Ovary (tissue), 9 donors: Measurements from ENCODE around the gene TM4SF1. TPM values are rescaled to one million over a fixed set of nuclear protein-coding genes. Genes with fewer than 3 reads are reported as not detected.

Source experiments
- DNase-seq, 5 donors: peaks; one replicate each; pipeline ENCODE4 v3.0.0-alpha.2; 2019 to 2020
- H3K27ac ChIP-seq, 2 donors: fragments of 200-600 bp; one replicate each; pipeline versions ENCODE4 v1.5.1 to v1.8.0; 2019 to 2022
- H3K27me3 ChIP-seq: fragments of 200-600 bp; one replicate; pipeline ENCODE4 v1.8.0; 2022
- H3K36me3 ChIP-seq: fragments of 200-600 bp; sonication (generic); one replicate; pipeline ENCODE4 v1.5.1; 2019
- H3K4me1 ChIP-seq: one replicate; pipeline ENCODE4 v1.8.1; 2013; ENCODE audit warnings: mild to moderate bottlenecking, moderate library complexity; ENCODE audit not compliant: insufficient read depth
- H3K4me3 ChIP-seq: fragments of 200-600 bp; sonication (generic); one replicate; pipeline ENCODE4 v1.5.1; 2017
- H3K9me3 ChIP-seq, 2 donors: fragments of 200-600 bp in 1 of 2; sonication (generic) in 1 of 2; one replicate each; pipeline versions ENCODE4 v1.5.1 to v1.8.1; 2013 to 2019; ENCODE audit warnings: mild to moderate bottlenecking in 1 of 2, moderate library complexity in 1 of 2
- CTCF ChIP-seq, 3 donors: fragments of 450-650 bp in 2 of 3; fragments of 200-600 bp in 1 of 3; IDR thresholded peaks; one replicate each; pipeline versions ENCODE4 v1.5.1 to v1.8.0; 2016 to 2022; ENCODE audit warnings: antibody characterized with exemption in 3 of 3, mild to moderate bottlenecking in 1 of 3
- EP300 ChIP-seq: sonication (generic); formaldehyde crosslinking; IDR thresholded peaks from one replicate; pipeline ENCODE4 v1.6.1; 2017; ENCODE audit warnings: antibody characterized with exemption
- POLR2A ChIP-seq: fragments of 450-650 bp; IDR thresholded peaks from one replicate; pipeline ENCODE4 v1.6.1; 2017; ENCODE audit warnings: antibody characterized with exemption, mild to moderate bottlenecking, moderate library complexity
- WGBS, 3 donors: extraction: QIAGEN DNeasy Blood & Tissue Kit in 1 of 3; methylation state at CpG; one replicate each; pipeline versions ENCODE4 v1.1.5 to v1.1.7; 2013 to 2017; 5-methylcytosine and 5-hydroxymethylcytosine counted together
- intact Hi-C, 4 donors: fragments of 100-400 bp; cut with DNase I; formaldehyde crosslinking; loops; one replicate each; pipeline versions ENCODE4 v1.11.0 to v1.15.1; 2022 to 2023
- polyA plus RNA-seq, 2 donors: library from polyadenylated mRNA; stranded (reverse); fragments of 200-250 nt in 1 of 2; fragments of 350-450 nt in 1 of 2; fragmentation: Illumina TruSeq in 1 of 2; extraction: RNeasy Lipid Tissue Mini Kit (QIAGEN cat#74804) in 1 of 2; gene quantifications; one replicate each; pipeline ENCODE4 v1.2.3, GENCODE V29; 2013 to 2014
- total RNA-seq, 7 donors: library from RNA; depleted of rRNA in 2 of 7; stranded (reverse); fragments of >200 nt in 2 of 7; fragmentation: NEBNext Ultra II Directional in 3 of 7; extraction: Animal tissue kit (Norgen Biotek cat#: 25700) in 3 of 7; gene quantifications; one replicate each; pipeline versions ENCODE4 v1.1.0 to v1.2.4, GENCODE V29; 2016 to 2023
- donor health status: DM: no; HTN: no; CAD: no; lungs with moderate emphysema.
- donor health status: DM: no; HTN: no; CAD: no.
- donor health status: Bipolar disorder and iron deficiency.
- donor health status: DM: yes; HTN: yes; CAD: no.
- donor health status: DM: no; HTN: no; CAD: no.
- donor health status: DM: yes; HTN: yes; CAD: no.

Gene TM4SF1
- total and polyA plus RNA-seq, 9 donors = 35.6 to 207 (median 61.0) TPM

GRCh38 chr3:149390294-149390693 is 12.8 kb upstream of the TM4SF1 start:
- Histone ChIP-seq H3K9me3 (no peaks in the 10 kb centered on the region), H3K4me1 (peaks cover 3% of the 10 kb centered on the region), H3K4me3 (no peak overlapping the region), H3K27ac (no peak overlapping the region), H3K27me3 (no peaks in the 10 kb centered on the region), H3K36me3 (no peaks in the 10 kb centered on the region)
- DNase-seq = no peak
- intact Hi-C loops = no loop called here
- TF ChIP-seq EP300 = no peak
- TF ChIP-seq POLR2A = no peak
- no peak for TF ChIP-seq CTCF (IDR thresholded peaks at IDR 0.05)
- 97 to 99% (median 98%) methylated on average over 2 of the region's 2 CpGs for WGBS, 3 donors

GRCh38 chr3:149388531-149389417 is 11.3 kb upstream of the TM4SF1 start:
- H3K4me3 ChIP-seq = no peak overlapping the region
- 95 to 99% (median 98%) methylated on average over 3 of the region's 3 CpGs for WGBS, 3 donors
- no peaks in the 10 kb centered on the region for H3K9me3 ChIP-seq
- DNase-seq = no peak
- no peaks in the 10 kb centered on the region for H3K4me1 ChIP-seq
- H3K27me3 ChIP-seq = no peaks in the 10 kb centered on the region
- H3K27ac ChIP-seq = no peak overlapping the region
- TF ChIP-seq POLR2A (no peak), CTCF (IDR thresholded peaks at IDR 0.05) (no peak), EP300 (no peak)
- intact Hi-C loops = no loop called here
- H3K36me3 ChIP-seq = no peaks in the 10 kb centered on the region

DNA sequence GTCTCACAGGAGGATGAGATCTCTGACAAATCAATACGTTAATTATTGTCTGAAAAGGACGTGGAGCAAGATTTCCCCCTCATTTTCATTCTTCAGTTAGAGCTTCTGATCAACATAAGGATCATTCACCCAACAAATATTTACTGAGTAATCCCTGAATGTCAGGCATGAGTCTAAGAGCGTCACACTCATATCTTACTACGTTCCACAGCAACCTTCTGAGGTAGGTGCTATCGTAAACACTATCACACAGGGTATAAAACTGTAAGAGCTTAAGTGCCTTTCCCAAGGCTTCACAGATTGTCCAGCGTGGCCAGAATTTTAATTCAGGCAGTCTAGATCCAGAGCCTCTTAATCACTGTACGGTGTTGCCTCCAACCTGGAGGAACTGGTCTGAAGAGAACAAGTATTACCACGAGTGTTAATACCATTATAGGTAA is 10.6 kb upstream of the TM4SF1 start:
- Histone ChIP-seq H3K27me3 (no peaks in the 10 kb centered on the region), H3K36me3 (no peaks in the 10 kb centered on the region), H3K9me3 (no peaks in the 10 kb centered on the region), H3K4me1 (no peaks in the 10 kb centered on the region), H3K4me3 (no peak overlapping the region), H3K27ac (no peak overlapping the region)
- DNase-seq = no peak
- TF ChIP-seq POLR2A = no peak
- no peak for TF ChIP-seq CTCF (IDR thresholded peaks at IDR 0.05)
- intact Hi-C loops = no loop called here
- 84 to 85% (median 84%) methylated on average over 8 of the region's 8 CpGs for WGBS, 3 donors

DNA sequence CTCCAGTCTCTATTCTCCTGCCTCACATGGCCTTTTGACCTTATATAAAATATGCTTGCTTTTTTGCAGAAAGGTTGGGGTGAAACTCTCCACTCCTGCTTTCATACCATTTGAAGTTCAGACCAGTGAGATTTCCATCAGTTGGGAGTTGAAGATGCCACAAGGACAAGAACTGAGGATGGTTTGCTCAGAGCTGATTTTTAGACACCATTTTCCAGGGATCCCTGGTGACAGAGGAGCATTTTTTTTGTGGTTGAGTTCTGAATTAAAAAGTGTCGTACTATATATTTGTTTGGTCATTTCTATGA is 8.8 kb upstream of the TM4SF1 start:
- H3K27ac ChIP-seq = peak overlapping the region in 1 of 2 donors; percentile 61
- TF ChIP-seq CTCF (IDR thresholded peaks at IDR 0.05) (no peak), EP300 (no peak), POLR2A (no peak)
- DNase-seq = no peak
- intact Hi-C loops = no loop called here
- H3K4me1 ChIP-seq = no peaks in the 10 kb centered on the region
- H3K9me3 ChIP-seq = no peaks in the 10 kb centered on the region
- no peaks in the 10 kb centered on the region for H3K27me3 ChIP-seq
- no peaks in the 10 kb centered on the region for H3K36me3 ChIP-seq
- 35 to 52% (median 52%) methylated on average over 1 of the region's 1 CpG for WGBS, 3 donors
- no peak overlapping the region for H3K4me3 ChIP-seq
